Ishikawa (cell line): ENCODE results near the gene UQCC2.

Experiments used
- EGR1 ChIP-seq: IDR thresholded peaks from 2 replicates; pipeline ENCODE4 v1.6.1; 2012
- NFIC ChIP-seq: IDR thresholded peaks from 2 replicates; pipeline ENCODE4 v1.6.1; 2012
- TAF1 ChIP-seq: IDR thresholded peaks from 2 replicates; pipeline ENCODE4 v1.6.1; 2012; ENCODE audit warnings: low read depth, mild to moderate bottlenecking
- YY1 ChIP-seq: IDR thresholded peaks from 2 replicates; pipeline ENCODE4 v1.6.1; 2012; ENCODE audit warnings: low read depth

DNA sequence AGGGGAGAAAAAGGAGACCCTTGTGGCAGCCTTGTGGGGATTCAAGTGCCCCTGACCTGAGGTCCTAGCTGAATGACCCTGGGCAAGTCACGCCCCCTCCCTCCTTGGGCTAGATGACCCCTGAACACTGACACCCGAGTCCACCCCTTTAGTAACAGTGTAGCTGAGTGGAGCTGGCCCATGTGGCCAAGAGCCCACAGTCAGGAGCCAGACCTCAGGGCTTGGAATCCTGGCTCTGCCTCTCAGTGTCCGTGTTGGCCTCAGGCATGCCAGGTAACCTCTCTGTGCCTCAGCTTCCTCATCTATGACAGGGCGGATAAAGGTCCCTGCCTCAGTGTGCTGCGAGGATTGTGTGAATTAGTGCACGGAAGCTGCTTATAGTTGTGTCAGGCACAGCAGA is 20.9 kb upstream of the UQCC2 start:
- TF ChIP-seq TAF1 (no peak), YY1 (no peak), EGR1 (no peak), NFIC (no peak)
